Transverse colon (tissue), 3 donors: ENCODE results near the gene USP48.

ENCODE experiments used
- POLR2A ChIP-seq: fragments of 450-650 bp; IDR thresholded peaks from one replicate; pipeline ENCODE4 v1.6.1; 2016; ENCODE audit warnings: antibody characterized with exemption, mild to moderate bottlenecking, moderate library complexity
- TF ChIP-seq, protein P1 (sequence below), 5 experiments: fragments of 200-600 bp in 3 of 5; fragments of 450-650 bp in 2 of 5; sonication (generic) in 3 of 5; IDR thresholded peaks; 1 replicate in 2 of 5; 2 replicates in 3 of 5; pipeline ENCODE4 v1.5.1; 2016 to 2017; ENCODE audit warnings: antibody characterized with exemption in 5 of 5, inconsistent platforms in 3 of 5, mild to moderate bottlenecking in 2 of 5, moderate library complexity in 1 of 5

DNA sequence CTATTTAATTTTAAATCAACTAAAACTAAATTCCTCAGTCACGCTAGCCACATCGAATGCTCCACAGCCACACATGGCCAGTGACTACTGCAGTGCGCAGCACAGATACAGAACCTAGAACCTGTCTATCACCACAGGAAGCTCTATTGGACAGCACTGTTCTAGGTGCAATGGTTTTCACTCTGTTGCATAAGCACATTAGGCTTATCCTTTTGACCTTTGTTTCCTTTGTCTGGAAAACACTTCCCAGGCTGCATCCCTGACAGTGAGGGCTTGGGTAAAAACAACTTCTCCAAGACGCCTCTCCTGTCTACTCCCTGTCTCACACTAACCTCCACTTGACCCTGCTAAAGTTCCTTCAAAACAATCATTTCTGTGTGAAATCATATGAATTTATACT is 80.2 kb downstream of the USP48 start:
- TF ChIP-seq, protein P1, sequence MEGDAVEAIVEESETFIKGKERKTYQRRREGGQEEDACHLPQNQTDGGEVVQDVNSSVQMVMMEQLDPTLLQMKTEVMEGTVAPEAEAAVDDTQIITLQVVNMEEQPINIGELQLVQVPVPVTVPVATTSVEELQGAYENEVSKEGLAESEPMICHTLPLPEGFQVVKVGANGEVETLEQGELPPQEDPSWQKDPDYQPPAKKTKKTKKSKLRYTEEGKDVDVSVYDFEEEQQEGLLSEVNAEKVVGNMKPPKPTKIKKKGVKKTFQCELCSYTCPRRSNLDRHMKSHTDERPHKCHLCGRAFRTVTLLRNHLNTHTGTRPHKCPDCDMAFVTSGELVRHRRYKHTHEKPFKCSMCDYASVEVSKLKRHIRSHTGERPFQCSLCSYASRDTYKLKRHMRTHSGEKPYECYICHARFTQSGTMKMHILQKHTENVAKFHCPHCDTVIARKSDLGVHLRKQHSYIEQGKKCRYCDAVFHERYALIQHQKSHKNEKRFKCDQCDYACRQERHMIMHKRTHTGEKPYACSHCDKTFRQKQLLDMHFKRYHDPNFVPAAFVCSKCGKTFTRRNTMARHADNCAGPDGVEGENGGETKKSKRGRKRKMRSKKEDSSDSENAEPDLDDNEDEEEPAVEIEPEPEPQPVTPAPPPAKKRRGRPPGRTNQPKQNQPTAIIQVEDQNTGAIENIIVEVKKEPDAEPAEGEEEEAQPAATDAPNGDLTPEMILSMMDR (IDR thresholded peaks at IDR 0.05), result no peak
- no peak for TF ChIP-seq POLR2A
